Measurements from ENCODE around the gene SLC24A3. TPM values are rescaled to one million over a fixed set of nuclear protein-coding genes. Genes with fewer than 3 reads are reported as not detected.

Gene SLC24A3
- polyA plus RNA-seq, 1 donor = 4.0 TPM

DNA sequence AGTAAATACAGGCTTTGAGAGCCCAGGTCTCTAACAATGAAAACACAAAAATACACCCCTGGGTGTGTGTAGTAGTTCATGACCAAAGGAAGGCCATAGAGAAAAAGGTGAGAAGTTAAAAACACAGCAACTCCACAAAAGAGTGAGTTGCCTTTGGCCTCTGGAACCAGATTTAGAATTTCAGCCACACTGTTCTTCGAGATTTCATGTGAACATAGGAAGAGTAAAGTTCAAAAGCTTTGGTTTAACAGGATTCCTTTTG lies 502.1 kb downstream of the SLC24A3 start:
- no peak for DNase-seq

DNA sequence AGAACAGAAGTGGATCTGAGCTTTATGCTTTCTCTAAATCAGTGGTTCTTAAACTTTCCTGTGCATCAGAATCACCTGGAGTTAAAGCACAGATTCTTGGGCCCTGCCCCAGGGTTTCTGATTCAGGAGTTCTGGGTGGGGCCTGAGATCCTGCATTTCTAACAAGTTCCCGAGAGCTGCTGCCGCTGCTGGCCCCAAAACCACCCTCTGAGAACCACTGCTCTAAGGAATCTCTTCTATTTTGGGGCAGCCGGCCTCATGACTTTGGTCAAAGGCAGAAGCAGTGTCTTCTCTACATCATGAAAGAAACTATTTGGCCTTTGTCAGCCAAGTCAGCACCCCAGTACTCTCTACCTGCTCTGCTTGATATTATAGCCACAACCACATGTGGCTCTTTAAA lies 503.5 kb downstream of the SLC24A3 start:
- DNase-seq = no peak

DNA sequence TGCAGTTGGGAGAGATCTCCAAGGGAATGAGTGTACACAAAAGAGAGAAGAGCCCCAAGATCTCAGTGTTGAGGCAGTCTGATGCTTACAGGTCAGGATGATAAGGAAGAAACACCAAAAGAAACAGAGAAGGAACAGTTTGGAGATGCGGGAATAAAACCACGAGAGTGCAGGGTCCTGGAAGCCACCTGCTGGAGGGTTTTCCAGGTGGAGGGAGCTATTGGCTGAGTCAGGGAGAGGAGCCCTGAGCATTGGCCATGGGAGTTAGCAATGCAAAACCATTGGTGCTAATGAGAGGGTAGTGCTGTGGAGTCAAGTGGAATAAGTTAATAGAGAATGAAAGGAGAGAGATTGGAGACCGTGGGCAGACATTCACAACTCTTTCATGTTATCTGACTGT lies 506.4 kb downstream of the SLC24A3 start:
- DNase-seq = no peak

DNA sequence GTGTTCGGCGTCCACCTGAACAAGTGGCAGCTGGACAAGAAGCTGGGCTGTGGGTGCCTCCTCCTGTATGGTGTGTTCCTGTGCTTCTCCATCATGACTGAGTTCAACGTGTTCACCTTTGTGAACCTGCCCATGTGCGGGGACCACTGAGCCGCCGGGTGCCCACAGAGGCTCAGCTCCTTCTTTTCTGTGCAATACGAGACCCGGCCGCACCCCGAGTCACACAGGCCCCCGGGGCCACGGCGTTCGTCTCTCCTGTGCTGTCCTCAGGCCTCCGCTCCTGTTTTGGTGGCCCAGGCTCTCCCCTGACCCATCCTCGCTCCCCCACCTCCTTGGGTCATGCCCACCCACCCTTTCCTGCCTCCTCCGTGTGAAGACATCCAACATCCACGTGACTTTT lies 508.5 kb downstream of the SLC24A3 start:
- DNase-seq = no peak

DNA sequence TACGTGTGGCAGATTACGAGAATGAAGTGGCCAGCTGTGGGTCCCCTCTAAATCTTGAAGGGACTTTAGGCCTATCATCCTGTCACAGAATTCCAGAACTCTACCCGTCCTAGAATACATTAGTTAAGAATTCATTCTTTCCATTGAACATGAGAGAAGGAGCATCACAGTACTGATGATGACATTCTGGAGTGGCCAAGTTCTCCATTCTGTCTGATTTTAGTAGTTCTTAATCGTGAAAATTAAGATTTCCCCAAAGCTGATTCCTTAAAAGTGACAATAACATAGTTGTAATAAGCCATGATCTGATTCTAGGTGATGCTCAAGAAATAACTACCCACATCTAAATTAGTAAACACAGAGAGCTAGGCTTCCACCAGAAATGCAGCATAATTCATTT lies 510.6 kb downstream of the SLC24A3 start:
- no peak for DNase-seq

DNA sequence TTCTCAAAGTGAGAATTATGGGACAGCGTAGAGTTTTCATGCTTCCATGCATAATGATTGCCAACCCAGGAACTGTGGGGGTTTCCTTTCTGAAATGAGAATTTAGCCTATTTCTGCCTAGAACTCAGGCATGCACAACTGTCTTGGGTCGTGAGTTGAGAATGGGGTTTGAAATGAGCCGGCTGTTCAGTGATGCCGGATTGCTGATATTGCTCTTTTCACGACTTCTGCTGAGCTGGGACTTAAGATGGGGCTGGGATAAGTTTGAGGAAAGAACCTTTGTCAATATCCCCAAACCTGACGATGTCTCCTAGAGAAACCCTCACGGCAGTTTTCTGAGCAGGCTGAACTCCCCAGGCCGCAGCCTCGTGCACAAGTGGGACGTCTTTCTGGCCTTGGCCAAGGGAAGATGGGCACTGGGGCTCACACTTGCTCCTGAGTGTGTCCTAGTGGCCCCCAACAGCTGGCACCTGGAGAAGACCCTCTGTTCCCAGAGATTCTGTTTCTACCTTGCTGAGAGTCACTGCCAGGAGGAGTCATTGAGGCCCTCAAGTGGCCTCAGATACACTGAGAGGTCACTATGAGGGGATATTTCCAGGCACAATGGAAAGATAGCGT lies 511.5 kb downstream of the SLC24A3 start:
- DNase-seq = no peak

DNA sequence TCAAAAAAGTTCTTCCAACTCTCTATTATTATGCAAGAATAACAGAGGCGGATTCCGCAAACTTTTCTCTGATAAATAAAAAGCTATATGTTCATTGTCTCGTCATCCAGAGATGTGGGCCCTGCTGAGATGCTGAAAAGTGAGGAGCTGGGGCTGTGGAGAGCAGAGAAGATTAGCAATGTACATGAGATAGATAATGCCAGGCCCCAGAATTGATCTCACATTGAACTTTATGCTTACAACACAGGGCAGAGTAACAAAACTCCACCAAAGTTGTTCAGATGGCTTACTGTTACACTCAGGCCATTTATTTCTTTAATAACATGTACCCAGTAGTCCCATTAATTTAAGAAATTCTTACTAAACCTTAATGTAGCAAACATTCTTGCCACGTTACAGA lies 512.9 kb downstream of the SLC24A3 start:
- DNase-seq = no peak

DNA sequence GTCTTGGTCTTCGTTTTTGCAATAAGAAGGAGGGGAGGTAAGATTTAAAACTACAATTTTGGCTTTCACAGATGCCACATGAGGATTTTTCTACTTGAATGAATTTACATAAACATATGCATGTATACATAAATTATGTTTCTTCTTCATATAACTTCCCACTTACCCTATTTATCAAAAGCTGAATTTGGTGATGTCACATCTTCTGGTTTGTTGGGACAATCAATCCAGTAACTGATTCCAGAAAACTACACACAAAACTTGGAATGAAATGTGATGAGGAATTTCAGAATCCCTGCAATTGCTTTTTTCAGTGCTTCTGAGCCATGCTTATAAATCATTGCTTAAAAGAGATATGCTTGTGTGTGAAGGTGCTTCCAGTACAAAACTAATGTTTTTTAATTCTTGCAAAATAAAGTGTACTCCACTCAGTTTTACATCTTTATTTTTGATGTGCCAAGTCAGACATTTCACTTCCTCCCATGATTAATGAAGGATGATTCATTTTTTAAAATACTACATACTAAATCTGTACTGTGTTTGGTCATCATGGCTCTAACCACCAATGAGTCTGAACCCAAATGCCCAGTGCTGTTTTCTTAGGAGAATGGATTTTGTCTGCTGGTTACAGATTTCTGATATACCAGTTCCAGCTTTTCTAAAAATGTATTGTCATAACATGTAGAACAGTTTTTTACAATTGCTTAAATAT lies 513.5 kb downstream of the SLC24A3 start:
- no peak for DNase-seq

DNA sequence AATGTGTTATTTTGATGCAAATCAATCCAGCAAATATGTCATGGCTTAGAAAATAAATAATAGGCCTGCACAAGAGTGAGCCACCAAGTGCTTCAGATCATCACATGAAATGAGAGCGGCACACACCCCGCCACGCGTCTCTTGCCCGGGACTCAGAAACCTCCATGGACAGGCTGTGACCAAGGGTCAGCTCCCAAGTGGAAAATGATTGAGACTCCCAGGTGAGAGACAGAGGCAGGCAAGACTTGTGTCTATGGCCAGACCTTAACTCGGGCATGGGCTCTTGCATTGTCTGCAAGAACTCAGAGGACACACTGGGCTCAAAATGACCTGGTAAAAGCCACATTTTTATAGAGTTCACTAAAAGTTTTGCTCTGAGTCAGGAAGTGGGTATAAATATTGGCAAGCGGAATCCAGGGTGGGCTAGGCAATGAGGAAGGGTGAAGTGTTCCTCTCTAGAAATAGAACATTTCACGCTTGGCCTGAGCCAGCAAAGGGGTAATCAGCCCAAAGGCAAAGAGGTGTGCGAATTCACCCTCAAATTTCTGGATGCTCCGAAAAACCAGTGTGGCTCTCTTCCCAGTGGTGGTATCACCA lies 514.9 kb downstream of the SLC24A3 start:
- DNase-seq = no peak

DNA sequence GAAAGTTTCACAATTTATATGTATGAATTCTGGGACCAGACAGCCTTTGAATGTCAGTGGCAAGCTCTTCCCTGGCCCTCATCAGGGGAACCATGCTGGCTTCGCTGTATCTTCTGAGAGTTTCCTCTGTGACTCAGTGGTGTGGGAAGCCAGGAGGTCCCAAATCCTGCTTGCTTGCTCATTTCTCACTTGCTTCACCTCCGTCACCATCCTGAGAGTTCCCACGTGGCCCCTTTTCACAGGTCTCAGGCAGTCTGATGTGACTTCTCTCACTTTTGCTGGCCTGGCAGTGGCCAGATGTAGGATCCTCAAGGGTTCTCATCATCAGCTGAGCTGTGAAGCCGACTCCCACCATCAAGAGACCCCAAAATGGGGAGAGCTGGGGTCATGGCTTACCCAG lies 517.2 kb downstream of the SLC24A3 start:
- no peak for DNase-seq

DNA sequence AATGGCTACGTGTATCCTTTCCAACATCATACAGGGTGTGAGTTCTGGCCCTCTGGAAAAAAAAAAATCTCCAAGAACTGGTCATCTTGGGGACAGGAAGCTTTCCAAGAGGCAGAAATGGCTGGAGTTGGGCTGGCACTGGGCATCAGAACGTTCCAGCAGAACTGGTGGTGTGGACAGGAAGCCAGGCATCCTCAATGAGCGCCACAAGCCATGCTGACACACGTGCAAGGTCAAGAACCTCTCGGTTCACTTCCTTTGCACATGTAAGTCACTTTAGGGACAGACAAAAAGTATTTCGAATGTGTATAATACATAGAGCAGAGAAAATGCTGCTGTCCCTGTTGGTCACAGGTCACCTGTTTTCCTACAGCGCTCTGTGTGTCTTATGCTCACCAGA lies 518.3 kb downstream of the SLC24A3 start:
- DNase-seq = no peak

DNA sequence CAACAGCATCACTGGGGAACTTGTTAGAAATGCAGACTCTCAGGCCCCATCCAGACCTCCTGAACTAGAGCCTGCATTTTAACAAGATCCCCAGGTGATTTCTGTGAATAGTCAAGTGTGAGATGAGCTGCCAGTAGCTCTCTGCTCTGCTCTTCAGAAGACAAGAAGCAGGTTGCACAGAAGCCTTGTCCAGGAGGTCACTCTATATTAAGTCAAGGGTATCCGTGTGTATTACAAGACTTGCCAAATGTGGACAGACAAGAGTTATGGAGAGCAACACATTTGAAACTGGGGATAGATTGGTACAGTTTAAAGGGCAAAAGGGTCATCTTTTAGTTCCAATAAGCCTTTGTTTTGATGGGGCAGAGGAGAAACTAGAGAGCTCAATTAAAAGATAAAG lies 522.4 kb downstream of the SLC24A3 start:
- DNase-seq = no peak

DNA sequence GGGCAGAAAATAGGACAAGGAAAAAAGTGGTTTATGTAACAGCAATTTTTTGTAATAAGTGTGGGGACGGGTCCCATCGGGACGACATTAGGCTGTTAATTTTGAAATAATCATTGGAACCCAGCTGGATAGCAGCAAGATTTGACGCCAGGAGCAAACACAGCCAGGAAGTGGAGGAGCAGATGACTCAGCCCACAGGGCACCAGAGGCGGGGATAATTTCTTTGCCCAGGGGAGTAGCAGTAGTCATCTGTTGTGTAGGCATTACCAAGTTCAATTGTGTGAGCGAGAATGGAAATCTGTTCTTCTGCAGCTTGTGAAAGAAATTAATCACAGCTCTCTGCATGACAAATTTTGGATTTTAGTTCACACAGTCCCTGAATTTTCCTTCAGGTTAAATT lies 523.0 kb downstream of the SLC24A3 start:
- no peak for DNase-seq

DNA sequence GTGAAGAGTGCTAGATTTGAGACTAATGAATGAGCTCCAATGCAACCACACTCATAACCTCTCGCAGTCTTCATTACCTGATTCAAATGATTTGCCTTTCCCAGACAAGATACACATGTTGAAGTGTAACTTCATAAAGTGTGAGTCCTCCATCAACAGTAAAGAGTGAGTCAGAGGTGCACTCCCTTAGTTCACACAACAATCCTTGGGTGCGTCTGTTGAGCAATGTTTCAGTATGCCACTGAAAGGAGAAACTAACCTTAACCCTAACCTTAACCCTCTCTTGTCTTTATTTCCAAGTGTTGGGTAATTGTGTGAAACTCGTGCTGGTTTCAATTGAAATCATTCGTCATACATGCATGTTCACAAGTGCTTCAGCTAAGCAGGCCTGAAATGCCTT lies 524.6 kb downstream of the SLC24A3 start:
- DNase-seq = no peak

DNA sequence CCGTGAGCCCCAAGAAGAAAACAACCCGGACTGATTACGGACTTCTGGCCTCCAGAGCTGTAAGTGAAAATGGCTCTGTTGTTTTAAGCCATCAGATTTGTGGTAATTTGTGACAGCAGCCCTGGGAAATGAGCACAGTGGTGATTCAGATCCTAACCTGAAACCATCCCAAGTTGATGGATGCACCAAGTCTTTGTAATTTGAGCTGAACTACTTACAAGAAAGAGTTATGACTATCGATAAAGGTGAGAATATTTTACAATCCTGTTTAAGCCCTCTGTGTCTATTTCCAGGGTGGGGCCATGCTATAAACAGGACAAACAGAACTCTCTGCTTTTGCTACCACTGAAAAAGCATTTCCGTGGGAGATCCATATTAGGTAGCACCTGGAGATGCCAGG lies 526.5 kb downstream of the SLC24A3 start:
- no peak for DNase-seq

DNA sequence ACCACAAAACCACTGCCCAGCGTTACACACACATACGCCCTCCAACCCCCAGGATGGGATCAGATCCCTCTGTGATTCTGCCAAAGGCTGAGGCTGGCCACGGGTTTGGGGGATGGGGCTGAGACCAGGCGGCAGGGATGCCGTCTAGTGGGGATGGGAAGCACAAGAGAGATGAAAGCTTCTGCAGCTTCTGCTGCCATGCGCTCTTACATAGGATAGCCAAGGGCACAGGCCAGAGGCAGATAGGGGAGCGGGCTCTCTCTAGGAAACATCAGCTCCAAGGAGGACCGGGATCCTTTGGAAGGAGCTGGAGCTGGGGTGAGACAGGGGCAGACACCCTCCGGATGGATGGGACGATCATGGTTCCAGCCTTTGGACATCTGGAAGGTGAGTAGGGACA lies 526.9 kb downstream of the SLC24A3 start:
- DNase-seq = no peak

DNA sequence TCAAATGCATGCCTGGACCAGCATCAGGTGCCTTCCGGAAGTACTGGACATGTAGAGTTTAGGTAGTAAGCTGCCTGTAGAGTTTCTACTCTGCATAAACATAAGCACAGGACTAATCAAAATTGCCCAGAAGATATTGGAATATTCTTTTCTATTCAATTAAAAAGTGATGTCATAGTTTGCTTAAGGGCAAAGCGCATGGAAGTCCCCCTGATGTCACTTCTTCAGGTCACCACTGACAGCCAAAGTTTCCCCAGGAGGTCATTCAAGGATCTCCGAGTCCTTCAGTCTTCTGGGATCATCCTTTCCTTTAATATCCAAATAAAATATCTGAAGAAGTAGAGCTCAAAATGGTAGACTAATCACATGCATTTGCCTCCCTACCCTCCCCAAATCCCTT lies 528.1 kb downstream of the SLC24A3 start:
- no peak for DNase-seq

DNA sequence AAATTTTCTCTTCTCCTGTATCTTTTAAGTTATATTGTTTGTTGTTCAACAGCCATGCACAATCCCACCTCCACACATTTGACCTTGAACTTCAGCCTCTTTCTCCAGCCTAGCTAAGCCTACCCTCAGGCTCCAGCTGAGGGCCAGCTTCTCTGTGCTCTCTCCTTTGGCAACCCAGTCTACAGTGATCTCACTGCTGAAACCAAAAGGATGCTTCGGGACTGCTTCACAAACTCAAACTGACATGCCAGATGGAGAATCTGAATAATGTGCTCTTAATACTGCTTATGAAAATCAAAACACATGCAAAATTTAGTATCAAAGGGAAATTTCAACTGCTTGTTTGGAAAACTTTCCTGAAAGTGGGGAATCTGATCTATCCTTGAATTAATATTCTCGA lies 529.5 kb downstream of the SLC24A3 start:
- no peak for DNase-seq

DNA sequence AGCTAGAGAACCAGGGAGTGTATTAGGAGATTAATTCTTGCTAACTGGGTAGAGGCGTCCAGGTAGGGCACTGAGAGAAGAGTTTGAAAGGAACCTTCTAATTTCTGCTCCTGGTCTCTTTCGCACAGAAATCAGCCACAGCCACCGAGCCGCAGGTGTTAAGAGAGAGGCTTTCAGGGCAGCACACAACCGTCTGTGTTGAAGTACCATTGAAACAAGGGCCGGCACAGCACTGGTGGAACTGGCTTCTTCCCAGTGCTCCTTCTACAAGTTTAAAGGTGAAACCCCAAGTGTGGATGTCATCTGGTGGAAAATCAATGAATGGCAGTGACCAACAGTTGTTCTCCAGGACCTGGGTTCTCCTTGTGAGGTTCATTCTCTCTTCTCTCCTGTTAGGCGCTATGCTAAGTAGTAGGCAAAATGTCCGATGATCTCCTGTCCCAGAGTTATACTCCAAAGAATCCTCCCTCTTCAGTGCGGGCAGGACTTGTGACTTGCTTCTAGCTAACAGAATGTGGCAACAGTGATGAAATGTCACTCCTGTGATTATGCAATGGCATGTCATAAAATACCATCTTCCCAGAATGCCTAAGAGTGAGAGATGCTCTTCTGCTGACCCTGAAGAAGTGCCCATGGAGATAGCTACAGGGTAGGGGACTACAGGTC lies 530.7 kb downstream of the SLC24A3 start:
- no peak for DNase-seq

DNA sequence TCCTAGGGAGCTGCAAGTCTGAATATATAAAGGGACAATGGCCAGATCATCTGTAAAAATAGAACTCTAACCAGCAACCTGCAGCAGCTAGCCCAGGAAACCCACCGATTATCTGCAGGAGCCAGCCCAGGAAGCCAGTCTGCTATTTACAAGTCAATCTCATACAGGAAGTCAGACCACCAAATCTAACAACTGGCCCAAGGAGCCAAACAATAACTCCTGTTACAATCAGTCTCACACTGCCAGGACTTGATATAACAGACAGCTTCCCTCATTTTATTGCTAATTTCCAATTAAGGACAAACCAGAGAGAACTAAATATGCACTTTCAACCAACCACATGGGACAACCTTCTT lies 531.2 kb downstream of the SLC24A3 start:
- no peak for DNase-seq

DNA sequence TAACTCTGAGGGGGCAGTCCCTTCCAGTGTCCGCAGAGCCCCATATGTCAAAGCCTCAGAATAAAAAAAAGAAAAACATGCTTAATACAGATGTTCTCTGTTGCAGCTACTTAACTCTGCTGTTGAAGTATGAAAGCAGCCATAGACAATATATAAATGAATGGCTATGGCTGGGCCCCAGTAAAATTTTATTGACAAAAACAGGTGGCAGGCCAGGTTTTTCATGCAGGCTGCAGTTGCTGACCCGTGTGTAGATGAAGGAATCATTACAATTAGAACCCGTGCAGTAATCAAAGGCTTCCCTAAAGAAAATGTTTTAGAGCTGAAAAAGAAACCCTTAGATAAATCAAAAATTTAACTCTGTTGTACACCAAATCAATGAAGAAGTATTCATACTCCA lies 532.7 kb downstream of the SLC24A3 start:
- DNase-seq = no peak

DNA sequence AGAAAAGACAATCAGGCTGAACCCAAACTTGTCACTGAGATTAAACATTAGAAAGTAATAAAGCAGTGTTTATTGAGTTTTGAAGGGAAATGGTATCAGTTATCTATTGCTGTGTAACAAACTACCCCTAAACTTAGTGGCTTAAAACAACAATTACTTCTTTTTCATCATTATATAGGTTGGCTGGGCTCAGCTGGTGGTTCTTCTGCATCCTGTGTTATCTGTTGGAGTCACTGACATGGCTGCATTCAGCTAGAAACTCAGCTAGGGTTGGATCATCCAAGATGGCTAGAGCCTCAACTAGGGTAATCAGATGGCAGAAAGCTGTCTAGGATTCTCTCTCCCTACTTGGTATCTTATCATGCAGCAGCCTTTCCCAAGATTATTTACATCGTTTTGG lies 533.1 kb downstream of the SLC24A3 start:
- no peak for DNase-seq

DNA sequence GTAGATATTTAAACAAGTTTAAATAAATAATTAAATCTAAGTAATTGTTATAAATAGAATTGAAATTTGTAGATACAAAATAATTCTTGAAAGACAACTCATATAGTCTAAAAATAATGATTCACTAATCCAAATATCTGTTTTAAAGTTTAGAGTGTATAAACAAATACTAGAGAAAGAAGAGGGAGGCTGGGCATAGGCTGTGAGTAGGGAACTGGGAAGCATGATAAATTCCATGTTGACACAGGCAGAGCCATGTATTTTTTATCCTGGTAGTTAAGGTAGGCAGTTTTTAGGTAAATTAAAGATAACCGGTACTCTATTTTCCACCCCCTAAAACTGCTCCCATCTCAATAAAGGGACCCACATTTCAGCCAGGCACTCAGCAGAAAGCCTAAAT lies 534.0 kb downstream of the SLC24A3 start:
- DNase-seq = no peak

DNA sequence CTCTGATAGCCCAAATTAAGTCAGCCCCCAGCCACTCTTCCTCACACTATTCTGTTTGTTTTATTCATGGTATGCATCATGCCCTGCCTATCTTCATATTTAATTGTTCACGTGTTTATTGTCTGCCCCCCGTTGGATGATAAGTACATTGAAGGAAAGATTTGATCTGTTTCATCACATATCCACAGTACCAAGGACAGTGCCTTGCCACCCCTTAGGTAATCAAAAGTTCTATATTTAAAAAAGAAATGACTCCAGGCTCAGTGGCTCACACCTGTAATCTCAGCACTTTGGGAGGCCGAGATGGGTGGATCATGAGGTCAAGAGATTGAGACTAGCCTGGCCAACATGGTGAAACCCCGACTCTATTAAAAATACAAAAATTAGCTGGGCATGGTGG lies 535.5 kb downstream of the SLC24A3 start:
- DNase-seq = no peak
